ENCODE measurements around the gene CFL1. TPM values are rescaled to one million over a fixed set of nuclear protein-coding genes. Genes with fewer than 3 reads are reported as not detected.

The CFL1 gene
- polyA plus RNA-seq (2012; ENCODE audit: insufficient read depth, insufficient read length, low read depth): 2,504 TPM

- no peaks in the 10 kb centered on the region for H3K4me1 ChIP-seq
- no peak for TF ChIP-seq CTCF (IDR thresholded peaks at IDR 0.05; ENCODE audit: low read depth, low read length)
- peak within 1 kb of the TSS; percentile 89 for H3K4me3 ChIP-seq (ENCODE audit: low read depth, low read length)
- H3K27me3 ChIP-seq: no peaks in the 10 kb centered on the region
- peak; percentile 99 for DNase-seq
- H3K9me3 ChIP-seq: no peaks in the 10 kb centered on the region
- peaks cover 50% of the 10 kb centered on the region for H3K36me3 ChIP-seq
These were observed at the start of gene CFL1 for GRCh38 chr11:65857853-65858680. Gene CFL1 (minus strand): TSS chr11:65858180. CDS start chr11:65858099, 81 bp downstream.

DNA sequence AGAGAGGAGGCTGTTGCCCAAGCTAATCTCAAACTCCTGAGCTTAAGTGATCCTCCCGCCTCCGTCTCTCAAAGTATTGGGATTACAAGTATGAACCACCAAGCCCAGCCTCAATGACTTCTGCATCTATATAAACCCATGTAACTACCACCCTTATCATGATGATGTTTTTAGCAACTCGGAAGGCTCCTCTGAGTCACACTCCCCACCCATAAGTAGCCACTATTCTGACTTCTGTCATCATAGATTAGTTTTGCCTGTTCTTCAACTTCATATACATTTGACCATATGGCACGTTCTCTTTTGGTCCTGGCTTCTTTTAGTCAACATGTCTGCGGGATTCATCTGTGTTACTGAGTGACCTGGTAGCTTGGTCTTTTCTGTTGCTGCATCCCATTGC is 48.6 kb upstream of the CFL1 start:
- no peak for DNase-seq
- H3K4me3 ChIP-seq (ENCODE audit: low read depth, low read length): no peak overlapping the region
- H3K4me1 ChIP-seq: no peaks in the 10 kb centered on the region
- peaks cover 31% of the 10 kb centered on the region for H3K27me3 ChIP-seq
- no peaks in the 10 kb centered on the region for H3K36me3 ChIP-seq
- TF ChIP-seq CTCF (IDR thresholded peaks at IDR 0.05; ENCODE audit: low read depth, low read length): no peak
- no peaks in the 10 kb centered on the region for H3K9me3 ChIP-seq

GRCh38 chr11:65903715-65904114 is 45.7 kb upstream of the CFL1 start:
- H3K27me3 ChIP-seq: peaks cover 60% of the 10 kb centered on the region
- H3K4me1 ChIP-seq: no peaks in the 10 kb centered on the region
- no peaks in the 10 kb centered on the region for H3K36me3 ChIP-seq
- no peak for TF ChIP-seq CTCF (IDR thresholded peaks at IDR 0.05; ENCODE audit: low read depth, low read length)
- DNase-seq: no peak
- no peaks in the 10 kb centered on the region; the same call in 1 of the 2 replicates for H3K9me3 ChIP-seq
- H3K4me3 ChIP-seq (ENCODE audit: low read depth, low read length): no peak overlapping the region

GRCh38 chr11:65903068-65903481 is 45.1 kb upstream of the CFL1 start:
- H3K4me3 ChIP-seq (ENCODE audit: low read depth, low read length): no peak overlapping the region
- no peak for DNase-seq

DNA sequence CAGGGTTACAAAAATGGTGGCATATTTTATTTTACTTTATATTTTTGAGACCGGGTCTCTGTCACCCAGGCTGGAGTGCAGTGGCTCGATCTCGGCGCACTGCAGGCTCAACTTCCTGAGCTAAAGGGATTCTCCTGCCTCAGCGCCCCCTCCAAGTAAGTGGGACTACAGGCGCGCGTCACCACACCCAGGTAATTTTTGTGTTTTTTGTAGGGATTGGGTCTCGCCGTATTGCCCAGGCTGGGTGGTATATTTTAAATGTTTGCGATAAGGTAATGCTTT is 42.9 kb upstream of the CFL1 start:
- DNase-seq: no peak
- H3K4me1 ChIP-seq: no peaks in the 10 kb centered on the region
- peaks cover 56% of the 10 kb centered on the region for H3K27me3 ChIP-seq
- H3K9me3 ChIP-seq: no peaks in the 10 kb centered on the region; the same call in 1 of the 2 replicates
- TF ChIP-seq CTCF (IDR thresholded peaks at IDR 0.05; ENCODE audit: low read depth, low read length): no peak
- H3K4me3 ChIP-seq (ENCODE audit: low read depth, low read length): no peak overlapping the region
- no peaks in the 10 kb centered on the region for H3K36me3 ChIP-seq

More at GRCh38 chr11:65903068-65903481, 45.1 kb upstream of the CFL1 start:
- H3K36me3 ChIP-seq: no peaks in the 10 kb centered on the region
- no peaks in the 10 kb centered on the region; the same call in 1 of the 2 replicates for H3K9me3 ChIP-seq
- peaks cover 66% of the 10 kb centered on the region for H3K27me3 ChIP-seq
- H3K4me1 ChIP-seq: no peaks in the 10 kb centered on the region
- no peak for TF ChIP-seq CTCF (IDR thresholded peaks at IDR 0.05; ENCODE audit: low read depth, low read length)

Data from BE2C (cell line).